ENCODE data around the gene MTF2. TPM values are rescaled to one million over a fixed set of nuclear protein-coding genes. Genes with fewer than 3 reads are reported as not detected.

MTF2 gene
- total RNA-seq, 2 donors from 2014 or later, result 10.4 to 31.5 TPM

DNA sequence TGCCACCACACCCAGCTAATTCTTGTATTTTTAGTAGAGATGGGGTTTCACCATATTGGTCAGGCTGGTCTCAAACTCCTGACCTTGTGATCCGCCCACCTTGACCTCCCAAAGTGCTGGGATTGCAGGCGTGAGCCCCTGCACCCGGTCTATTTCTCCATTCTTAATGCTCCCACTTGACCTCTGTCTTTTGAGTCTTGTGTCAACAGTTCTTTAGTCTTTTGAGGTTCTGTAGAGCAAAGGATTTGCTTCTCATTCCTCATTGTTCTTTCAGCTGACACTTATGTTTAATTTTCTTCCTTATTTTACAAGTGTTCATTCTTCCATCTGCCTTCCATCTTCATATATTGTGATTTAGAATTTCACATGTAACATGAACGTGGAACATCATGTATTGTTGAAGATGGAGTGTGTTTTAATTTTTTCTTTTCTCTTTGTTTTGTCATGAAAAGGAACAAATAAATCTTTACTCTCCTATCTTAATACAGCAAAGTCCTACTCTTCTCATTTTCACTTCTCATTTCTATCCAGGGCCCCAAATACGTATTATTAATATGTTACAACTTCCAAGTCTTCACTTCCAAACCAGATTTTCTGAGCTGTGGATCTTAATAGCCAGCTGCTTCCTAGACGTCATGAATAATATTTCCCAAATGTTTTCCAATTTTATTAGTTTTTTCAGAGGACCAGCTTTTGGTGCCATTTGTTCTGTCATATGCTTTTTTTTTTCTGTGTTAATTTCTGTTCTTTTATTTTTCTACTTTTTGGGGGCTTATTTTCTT lies 16.9 kb downstream of the MTF2 start:
- Histone ChIP-seq H3K4me3 (no peak overlapping the region), H3K27me3 (replicated peaks; ENCODE audit: insufficient read depth) (no peaks in the 10 kb centered on the region), H3K36me3 (no peaks in the 10 kb centered on the region), H3K4me1 (replicated peaks) (no peaks in the 10 kb centered on the region), H3K9me3 (no peaks in the 10 kb centered on the region), H3K27ac (no peak overlapping the region)
- 70% methylated on average over 6 of the region's 6 CpGs for WGBS
- no peak for DNase-seq (ENCODE audit: low spot score)
- intact Hi-C loops (cut with DNase I), result no loop called here
- TF ChIP-seq POLR2AphosphoS5 (IDR thresholded peaks at IDR 0.05) (no peak), POLR2A (IDR thresholded peaks at IDR 0.05) (no peak)
- TF ChIP-seq, protein P1, sequence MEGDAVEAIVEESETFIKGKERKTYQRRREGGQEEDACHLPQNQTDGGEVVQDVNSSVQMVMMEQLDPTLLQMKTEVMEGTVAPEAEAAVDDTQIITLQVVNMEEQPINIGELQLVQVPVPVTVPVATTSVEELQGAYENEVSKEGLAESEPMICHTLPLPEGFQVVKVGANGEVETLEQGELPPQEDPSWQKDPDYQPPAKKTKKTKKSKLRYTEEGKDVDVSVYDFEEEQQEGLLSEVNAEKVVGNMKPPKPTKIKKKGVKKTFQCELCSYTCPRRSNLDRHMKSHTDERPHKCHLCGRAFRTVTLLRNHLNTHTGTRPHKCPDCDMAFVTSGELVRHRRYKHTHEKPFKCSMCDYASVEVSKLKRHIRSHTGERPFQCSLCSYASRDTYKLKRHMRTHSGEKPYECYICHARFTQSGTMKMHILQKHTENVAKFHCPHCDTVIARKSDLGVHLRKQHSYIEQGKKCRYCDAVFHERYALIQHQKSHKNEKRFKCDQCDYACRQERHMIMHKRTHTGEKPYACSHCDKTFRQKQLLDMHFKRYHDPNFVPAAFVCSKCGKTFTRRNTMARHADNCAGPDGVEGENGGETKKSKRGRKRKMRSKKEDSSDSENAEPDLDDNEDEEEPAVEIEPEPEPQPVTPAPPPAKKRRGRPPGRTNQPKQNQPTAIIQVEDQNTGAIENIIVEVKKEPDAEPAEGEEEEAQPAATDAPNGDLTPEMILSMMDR (IDR thresholded peaks at IDR 0.05), result no peak

DNA sequence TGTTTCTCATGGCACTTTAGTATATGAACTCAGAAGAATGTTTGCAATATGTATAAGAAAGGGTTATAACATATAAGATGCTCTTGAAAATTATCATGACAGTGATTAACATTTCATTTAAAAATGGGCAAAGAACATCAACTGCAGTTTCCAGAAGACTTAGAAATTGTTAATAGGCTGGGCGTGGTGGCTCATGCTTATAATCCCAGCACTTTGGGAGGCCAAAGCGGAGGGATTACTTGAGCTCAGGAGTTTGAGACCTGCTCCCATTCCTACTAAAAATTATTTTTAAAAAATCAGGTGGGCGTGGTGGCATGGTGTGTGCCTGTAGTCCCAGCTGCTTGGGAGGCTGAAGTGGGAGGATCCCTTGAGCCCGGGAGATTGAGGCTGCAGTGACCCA lies 23.1 kb downstream of the MTF2 start:
- H3K27me3 ChIP-seq (replicated peaks; ENCODE audit: insufficient read depth), result no peaks in the 10 kb centered on the region
- intact Hi-C loops (cut with DNase I), result no loop called here
- no peak for TF ChIP-seq POLR2A (IDR thresholded peaks at IDR 0.05)
- TF ChIP-seq, protein P1 (IDR thresholded peaks at IDR 0.05), result no peak
- TF ChIP-seq POLR2AphosphoS5 (IDR thresholded peaks at IDR 0.05), result no peak
- no peaks in the 10 kb centered on the region for H3K9me3 ChIP-seq
- WGBS, result over 99% methylated on average over 4 of the region's 4 CpGs
- no peaks in the 10 kb centered on the region for H3K4me1 ChIP-seq (replicated peaks)
- H3K27ac ChIP-seq, result no peak overlapping the region
- no peaks in the 10 kb centered on the region for H3K36me3 ChIP-seq
- DNase-seq (ENCODE audit: low spot score), result no peak
- no peak overlapping the region for H3K4me3 ChIP-seq

DNA sequence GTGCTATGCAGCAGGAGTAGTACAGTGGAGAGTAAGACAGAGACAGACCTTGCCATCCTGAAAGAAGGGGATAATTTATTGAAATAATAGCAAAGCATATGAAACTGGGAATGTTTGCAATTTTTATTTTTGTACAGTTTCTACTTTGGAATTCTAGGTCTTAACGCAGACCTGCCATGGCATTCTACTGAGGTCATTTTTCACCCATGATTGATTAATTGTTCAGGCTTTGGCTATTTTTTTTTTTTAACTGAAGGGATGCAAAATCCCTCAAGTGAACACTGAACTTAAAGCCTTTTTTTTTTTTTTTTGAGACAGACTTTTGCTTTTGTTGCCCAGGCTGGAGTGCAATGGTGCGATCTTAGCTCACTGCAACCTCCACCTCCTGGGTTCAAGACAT lies 27.1 kb downstream of the MTF2 start:
- no peaks in the 10 kb centered on the region for H3K4me1 ChIP-seq (replicated peaks)
- intact Hi-C loops (cut with DNase I), result no loop called here
- H3K9me3 ChIP-seq, result no peaks in the 10 kb centered on the region
- H3K4me3 ChIP-seq, result no peak overlapping the region
- no peaks in the 10 kb centered on the region for H3K27me3 ChIP-seq (replicated peaks; ENCODE audit: insufficient read depth)
- no peaks in the 10 kb centered on the region for H3K36me3 ChIP-seq
- WGBS, result 89% methylated on average over 2 of the region's 2 CpGs
- H3K27ac ChIP-seq, result no peak overlapping the region
- no peak for DNase-seq (ENCODE audit: low spot score)
- TF ChIP-seq POLR2A (IDR thresholded peaks at IDR 0.05) (no peak), POLR2AphosphoS5 (IDR thresholded peaks at IDR 0.05) (no peak)
- TF ChIP-seq, protein P1 (IDR thresholded peaks at IDR 0.05), result no peak

DNA sequence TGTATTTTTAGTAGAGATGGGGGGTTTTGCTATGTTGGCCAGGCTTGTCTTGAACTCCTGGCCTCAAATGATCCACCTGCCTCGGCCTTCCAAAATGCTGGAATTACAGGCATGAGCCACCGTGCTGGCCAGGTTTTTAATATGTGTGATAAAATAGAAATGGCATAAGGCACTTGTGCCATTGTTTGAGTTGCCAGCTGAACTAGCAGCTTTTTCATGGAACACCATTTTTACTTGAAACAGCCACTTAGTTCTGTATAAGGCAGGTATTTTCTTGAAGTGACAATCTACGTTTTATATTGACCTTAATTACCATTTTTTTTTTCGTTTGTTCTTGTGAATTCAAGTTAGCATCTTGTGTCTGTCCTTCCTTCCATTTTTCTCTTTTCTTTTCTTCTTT lies 28.3 kb downstream of the MTF2 start:
- Histone ChIP-seq H3K36me3 (no peaks in the 10 kb centered on the region), H3K27me3 (replicated peaks; ENCODE audit: insufficient read depth) (no peaks in the 10 kb centered on the region), H3K4me3 (no peak overlapping the region), H3K27ac (no peak overlapping the region), H3K9me3 (no peaks in the 10 kb centered on the region), H3K4me1 (replicated peaks) (no peaks in the 10 kb centered on the region)
- WGBS, result 99% methylated on average over 4 of the region's 4 CpGs
- intact Hi-C loops (cut with DNase I), result no loop called here
- TF ChIP-seq POLR2A (IDR thresholded peaks at IDR 0.05) (no peak), POLR2AphosphoS5 (IDR thresholded peaks at IDR 0.05) (no peak)
- TF ChIP-seq, protein P1 (IDR thresholded peaks at IDR 0.05), result no peak
- no peak for DNase-seq (ENCODE audit: low spot score)

DNA sequence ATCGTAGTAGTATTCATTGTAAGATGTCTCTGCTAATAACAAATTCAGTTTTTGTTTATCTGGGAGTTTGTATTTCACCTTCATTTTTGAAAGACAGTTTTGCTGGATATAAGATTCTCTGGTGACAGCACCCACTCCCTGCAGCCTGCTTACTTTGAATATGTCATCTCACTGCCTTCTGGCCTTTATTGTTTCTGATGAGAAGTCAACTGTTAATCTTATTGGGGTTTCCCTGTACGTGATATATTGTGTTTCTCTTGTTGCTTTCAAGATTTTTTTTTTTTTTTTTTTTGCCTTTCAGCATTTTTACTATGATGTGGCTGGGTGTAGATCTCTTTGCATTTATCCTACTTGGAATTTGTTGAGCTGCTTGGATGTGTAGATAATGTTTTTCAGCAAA lies 29.3 kb downstream of the MTF2 start:
- Histone ChIP-seq H3K4me1 (replicated peaks) (no peaks in the 10 kb centered on the region), H3K4me3 (no peak overlapping the region), H3K36me3 (no peaks in the 10 kb centered on the region), H3K27me3 (replicated peaks; ENCODE audit: insufficient read depth) (no peaks in the 10 kb centered on the region), H3K9me3 (no peaks in the 10 kb centered on the region), H3K27ac (no peak overlapping the region)
- DNase-seq (ENCODE audit: low spot score), result no peak
- TF ChIP-seq, protein P1 (IDR thresholded peaks at IDR 0.05), result no peak
- TF ChIP-seq POLR2A (IDR thresholded peaks at IDR 0.05), result no peak
- no peak for TF ChIP-seq POLR2AphosphoS5 (IDR thresholded peaks at IDR 0.05)
- intact Hi-C loops (cut with DNase I), result no loop called here
- 93% methylated on average over 2 of the region's 2 CpGs for WGBS
